Type B pancreatic cell (in vitro differentiated cells): ENCODE data around the gene SCP2. TPM values are rescaled to one million over a fixed set of nuclear protein-coding genes. Genes with fewer than 3 reads are reported as not detected.
A peak's percentile ranks its signal among the peaks of the same experiment; 100 is the strongest.

Source experiments
- DNase-seq: peaks from one replicate; pipeline ENCODE4 v3.0.0; 2021; ENCODE audit warnings: mixed read lengths; ENCODE audit not compliant: unreplicated experiment; ENCODE audit errors: extremely low spot score
- H3K27ac Mint-ChIP-seq: 2 replicates; pipeline ENCODE4 v1.8.0; 2021; ENCODE audit warnings: mild to moderate bottlenecking, mixed read lengths
- H3K27me3 Mint-ChIP-seq: 2 replicates; pipeline ENCODE4 v1.8.0; 2021; ENCODE audit warnings: mixed read lengths
- H3K36me3 Mint-ChIP-seq: 2 replicates; pipeline ENCODE4 v1.8.0; 2021; ENCODE audit warnings: mixed read lengths
- H3K4me1 Mint-ChIP-seq: one replicate; pipeline ENCODE4 v1.8.0; 2021; ENCODE audit warnings: mixed read lengths; ENCODE audit not compliant: unreplicated experiment
- H3K4me3 Mint-ChIP-seq: 2 replicates; pipeline ENCODE4 v1.8.0; 2021; ENCODE audit warnings: mild to moderate bottlenecking, mixed read lengths
- H3K9me3 Mint-ChIP-seq: 2 replicates; pipeline ENCODE4 v1.8.0; 2021; ENCODE audit warnings: mixed read lengths
- total RNA-seq: library from RNA; stranded (reverse); gene quantifications from 2 replicates; pipeline ENCODE4 v1.2.1, GENCODE V29; 2021; ENCODE audit warnings: low replicate concordance
- TF ChIP-seq, protein P1 (sequence below): fragments of 200-600 bp; sonication (generic); conservative IDR thresholded peaks from 2 replicates; pipeline ENCODE4 v1.5.0; 2021; ENCODE audit warnings: antibody characterized with exemption, mild to moderate bottlenecking

Gene SCP2
- total RNA-seq, 1 donor from 2014 or later = 108 TPM

DNA sequence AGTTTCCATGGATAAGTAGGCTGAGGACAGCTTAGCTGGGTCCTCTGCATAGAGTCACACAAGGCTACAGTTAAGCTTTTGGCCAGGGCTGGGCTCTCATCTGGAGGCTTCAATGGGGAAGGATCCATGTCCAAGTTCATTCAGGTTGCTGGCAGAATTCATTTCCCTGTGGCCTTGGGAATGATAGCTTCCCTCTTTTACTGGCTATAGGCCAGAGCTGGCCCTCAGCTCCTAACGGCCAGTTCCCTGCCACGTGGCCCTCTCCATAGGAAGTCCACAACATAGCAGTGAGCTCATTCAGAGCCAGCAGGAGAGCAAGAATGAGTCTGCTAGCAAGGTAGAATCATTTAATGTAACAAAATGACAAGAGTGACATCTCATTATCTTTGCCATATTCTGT is 119.9 kb downstream of the SCP2 start:
- no peak for DNase-seq
- Mint-ChIP-seq H3K9me3 (no peaks in the 10 kb centered on the region), H3K36me3 (peaks cover 8% of the 10 kb centered on the region), H3K27ac (no peak overlapping the region), H3K27me3 (no peaks in the 10 kb centered on the region), H3K4me3 (no peak overlapping the region), H3K4me1 (peaks cover 49% of the 10 kb centered on the region)
- TF ChIP-seq, protein P1, sequence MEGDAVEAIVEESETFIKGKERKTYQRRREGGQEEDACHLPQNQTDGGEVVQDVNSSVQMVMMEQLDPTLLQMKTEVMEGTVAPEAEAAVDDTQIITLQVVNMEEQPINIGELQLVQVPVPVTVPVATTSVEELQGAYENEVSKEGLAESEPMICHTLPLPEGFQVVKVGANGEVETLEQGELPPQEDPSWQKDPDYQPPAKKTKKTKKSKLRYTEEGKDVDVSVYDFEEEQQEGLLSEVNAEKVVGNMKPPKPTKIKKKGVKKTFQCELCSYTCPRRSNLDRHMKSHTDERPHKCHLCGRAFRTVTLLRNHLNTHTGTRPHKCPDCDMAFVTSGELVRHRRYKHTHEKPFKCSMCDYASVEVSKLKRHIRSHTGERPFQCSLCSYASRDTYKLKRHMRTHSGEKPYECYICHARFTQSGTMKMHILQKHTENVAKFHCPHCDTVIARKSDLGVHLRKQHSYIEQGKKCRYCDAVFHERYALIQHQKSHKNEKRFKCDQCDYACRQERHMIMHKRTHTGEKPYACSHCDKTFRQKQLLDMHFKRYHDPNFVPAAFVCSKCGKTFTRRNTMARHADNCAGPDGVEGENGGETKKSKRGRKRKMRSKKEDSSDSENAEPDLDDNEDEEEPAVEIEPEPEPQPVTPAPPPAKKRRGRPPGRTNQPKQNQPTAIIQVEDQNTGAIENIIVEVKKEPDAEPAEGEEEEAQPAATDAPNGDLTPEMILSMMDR = no peak

DNA sequence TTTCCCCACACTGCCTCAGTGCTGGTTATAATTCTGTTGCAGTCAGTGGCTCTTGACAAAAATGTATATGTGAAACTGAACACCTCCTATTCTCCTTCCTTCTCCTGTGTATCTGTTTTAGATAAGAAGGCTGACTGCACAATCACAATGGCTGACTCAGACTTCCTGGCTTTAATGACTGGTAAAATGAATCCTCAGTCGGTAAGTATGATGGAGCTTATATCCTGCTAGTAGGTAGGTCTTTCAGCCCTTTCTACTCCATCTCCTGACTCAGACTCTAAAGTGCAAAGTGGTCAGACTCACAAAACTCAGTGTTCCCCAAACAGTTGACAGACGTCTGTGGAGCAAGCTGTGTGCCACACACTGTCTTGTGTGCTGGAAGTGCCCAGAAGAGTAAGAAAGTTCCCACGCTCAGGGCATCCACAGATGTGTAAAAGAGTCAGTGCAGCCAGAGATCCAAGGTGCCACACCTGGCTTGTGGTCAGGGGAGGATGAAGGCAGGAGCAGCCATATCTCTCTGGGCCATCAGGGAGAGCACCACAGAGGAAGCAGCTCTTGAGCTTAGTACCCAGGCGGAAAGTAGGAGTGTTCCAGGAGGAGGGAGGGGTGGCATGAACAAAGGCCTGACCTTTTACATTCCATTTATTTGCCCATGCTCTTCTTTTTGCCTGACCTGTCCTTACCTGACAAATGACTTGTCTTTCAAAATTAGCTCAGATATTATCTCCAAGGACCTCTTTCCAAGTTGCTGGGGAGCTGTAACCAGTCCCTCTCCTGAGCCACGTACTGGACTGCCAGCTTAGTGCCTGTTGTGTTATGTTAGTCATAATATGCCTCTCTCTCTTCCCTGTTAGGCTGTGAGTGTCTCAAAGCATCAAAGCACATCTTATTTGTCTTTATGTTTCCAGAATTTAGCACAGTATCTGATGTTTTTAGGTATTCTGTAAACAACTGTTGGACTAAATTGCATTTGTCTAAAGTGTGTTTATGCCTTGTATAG is 121.0 kb downstream of the SCP2 start:
- peaks cover 46% of the 10 kb centered on the region for H3K4me1 Mint-ChIP-seq
- TF ChIP-seq, protein P1 = no peak
- H3K9me3 Mint-ChIP-seq = no peaks in the 10 kb centered on the region
- DNase-seq = no peak
- H3K27me3 Mint-ChIP-seq = no peaks in the 10 kb centered on the region
- H3K4me3 Mint-ChIP-seq = peak overlapping the region; percentile 14
- peaks cover 13% of the 10 kb centered on the region for H3K36me3 Mint-ChIP-seq
- no peak overlapping the region for H3K27ac Mint-ChIP-seq

DNA sequence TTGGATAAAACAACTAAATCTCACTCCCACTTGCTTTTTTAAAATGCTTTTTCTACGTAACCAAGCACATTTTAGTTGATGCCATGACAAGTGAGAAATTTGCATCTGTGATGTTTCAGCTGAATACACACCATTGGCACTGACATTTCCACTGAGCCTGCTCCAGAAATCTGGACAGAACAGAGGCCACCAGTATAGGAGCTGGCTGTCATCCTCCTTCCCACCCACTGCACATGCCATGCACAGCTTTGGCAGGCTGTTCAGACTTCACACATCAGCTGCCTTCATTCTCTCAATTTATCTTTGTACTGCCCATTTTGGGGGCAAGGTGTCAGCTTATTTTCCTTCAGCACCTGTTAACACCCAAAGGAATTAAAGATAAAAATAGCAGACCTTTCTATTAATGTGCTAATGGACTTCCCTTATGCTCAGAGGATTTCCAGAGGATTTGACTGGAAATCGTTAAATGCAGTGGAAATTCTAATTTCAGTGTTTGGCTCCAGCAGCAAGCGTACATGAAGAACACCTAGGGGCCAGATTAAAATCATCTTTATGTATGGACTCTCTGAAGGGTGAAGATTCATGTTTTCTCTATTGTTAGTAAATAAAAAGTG is 122.0 kb downstream of the SCP2 start:
- no peak overlapping the region for H3K4me3 Mint-ChIP-seq
- H3K36me3 Mint-ChIP-seq = peaks cover 22% of the 10 kb centered on the region
- no peaks in the 10 kb centered on the region for H3K27me3 Mint-ChIP-seq
- H3K9me3 Mint-ChIP-seq = no peaks in the 10 kb centered on the region
- no peak for DNase-seq
- TF ChIP-seq, protein P1 = no peak
- H3K27ac Mint-ChIP-seq = no peak overlapping the region
- peaks cover 42% of the 10 kb centered on the region for H3K4me1 Mint-ChIP-seq

DNA sequence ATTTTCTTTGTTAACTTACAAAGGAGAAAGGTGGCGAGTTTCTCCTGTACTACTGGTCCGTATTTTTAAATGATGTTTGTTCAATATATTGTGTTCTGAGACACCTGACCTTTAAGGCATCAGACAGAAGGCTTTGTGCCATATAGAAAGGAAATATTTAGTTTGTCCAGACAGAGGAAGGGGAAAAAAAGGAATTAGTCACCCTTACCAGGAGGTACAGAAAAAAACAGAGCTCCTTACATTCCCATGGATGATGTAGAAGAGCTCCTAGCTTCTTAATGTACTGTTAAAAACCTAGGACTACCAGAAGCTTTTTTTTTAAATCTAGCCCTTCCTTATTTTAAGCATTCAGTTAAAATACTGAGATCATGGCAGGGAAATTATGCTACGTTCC is 122.5 kb downstream of the SCP2 start:
- TF ChIP-seq, protein P1 = no peak
- H3K9me3 Mint-ChIP-seq = no peaks in the 10 kb centered on the region
- no peak overlapping the region for H3K27ac Mint-ChIP-seq
- H3K4me3 Mint-ChIP-seq = no peak overlapping the region
- no peaks in the 10 kb centered on the region for H3K27me3 Mint-ChIP-seq
- DNase-seq = no peak
- peaks cover 25% of the 10 kb centered on the region for H3K36me3 Mint-ChIP-seq
- H3K4me1 Mint-ChIP-seq = peaks cover 42% of the 10 kb centered on the region

DNA sequence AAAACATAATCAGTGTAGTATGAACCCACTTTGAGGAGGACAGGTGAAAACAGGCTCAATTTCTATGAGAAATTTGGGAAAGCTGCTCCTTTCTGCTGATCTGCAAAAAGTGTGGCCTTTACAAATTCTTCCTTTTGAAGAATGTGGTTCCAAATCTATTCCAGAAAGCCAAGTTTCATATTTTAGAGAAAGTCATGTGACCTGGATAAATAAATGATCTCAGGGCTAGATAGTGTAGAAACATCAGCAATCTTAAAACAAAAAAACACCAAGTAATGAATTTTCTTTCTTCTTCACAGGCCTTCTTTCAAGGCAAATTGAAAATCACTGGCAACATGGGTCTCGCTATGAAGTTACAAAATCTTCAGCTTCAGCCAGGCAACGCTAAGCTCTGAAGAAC is 123.2 kb downstream of the SCP2 start:
- Mint-ChIP-seq H3K27ac (no peak overlapping the region), H3K4me3 (no peak overlapping the region), H3K27me3 (no peaks in the 10 kb centered on the region), H3K4me1 (peaks cover 42% of the 10 kb centered on the region), H3K36me3 (peaks cover 27% of the 10 kb centered on the region), H3K9me3 (no peaks in the 10 kb centered on the region)
- TF ChIP-seq, protein P1 = no peak
- DNase-seq = no peak
